ENCODE data around the gene ADIPOR1.

DNA sequence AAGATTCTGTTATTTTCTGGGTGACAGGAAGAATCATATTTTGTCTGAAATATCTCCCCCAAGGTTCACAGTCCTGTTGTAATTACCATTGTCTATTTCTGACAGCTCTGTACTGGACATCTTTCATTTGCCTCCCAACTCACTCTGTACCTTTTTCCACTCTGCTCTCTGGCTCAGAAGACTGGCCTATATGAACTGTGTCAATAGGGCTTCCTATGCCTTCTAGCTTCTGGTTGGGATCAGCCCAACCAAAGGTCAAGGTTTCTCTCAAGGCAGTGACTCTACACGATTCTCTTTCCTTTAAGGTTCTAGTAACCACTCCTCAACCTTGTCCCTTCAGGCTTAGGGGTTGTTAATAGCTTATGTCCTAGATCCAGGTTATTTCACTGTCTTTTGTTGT is 48.6 kb downstream of the ADIPOR1 start:
- TF ChIP-seq FOXM1 (IDR thresholded peaks at IDR 0.05; ENCODE audit: low read depth) (no peak), RAD21 (IDR thresholded peaks at IDR 0.05; ENCODE audit: low read length) (no peak), EP300 (IDR thresholded peaks at IDR 0.05; ENCODE audit: borderline replicate concordance in 1 of 2, low read depth in 1 of 2, low read length in 1 of 2) (no peak), TAF1 (IDR thresholded peaks at IDR 0.05; ENCODE audit: borderline replicate concordance, low read depth, low read length) (no peak)
- TF ChIP-seq, protein P1, sequence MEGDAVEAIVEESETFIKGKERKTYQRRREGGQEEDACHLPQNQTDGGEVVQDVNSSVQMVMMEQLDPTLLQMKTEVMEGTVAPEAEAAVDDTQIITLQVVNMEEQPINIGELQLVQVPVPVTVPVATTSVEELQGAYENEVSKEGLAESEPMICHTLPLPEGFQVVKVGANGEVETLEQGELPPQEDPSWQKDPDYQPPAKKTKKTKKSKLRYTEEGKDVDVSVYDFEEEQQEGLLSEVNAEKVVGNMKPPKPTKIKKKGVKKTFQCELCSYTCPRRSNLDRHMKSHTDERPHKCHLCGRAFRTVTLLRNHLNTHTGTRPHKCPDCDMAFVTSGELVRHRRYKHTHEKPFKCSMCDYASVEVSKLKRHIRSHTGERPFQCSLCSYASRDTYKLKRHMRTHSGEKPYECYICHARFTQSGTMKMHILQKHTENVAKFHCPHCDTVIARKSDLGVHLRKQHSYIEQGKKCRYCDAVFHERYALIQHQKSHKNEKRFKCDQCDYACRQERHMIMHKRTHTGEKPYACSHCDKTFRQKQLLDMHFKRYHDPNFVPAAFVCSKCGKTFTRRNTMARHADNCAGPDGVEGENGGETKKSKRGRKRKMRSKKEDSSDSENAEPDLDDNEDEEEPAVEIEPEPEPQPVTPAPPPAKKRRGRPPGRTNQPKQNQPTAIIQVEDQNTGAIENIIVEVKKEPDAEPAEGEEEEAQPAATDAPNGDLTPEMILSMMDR (IDR thresholded peaks at IDR 0.05): no peak

All from SK-N-SH (cell line).